ENCODE measurements around the gene OSGIN1.

DNA sequence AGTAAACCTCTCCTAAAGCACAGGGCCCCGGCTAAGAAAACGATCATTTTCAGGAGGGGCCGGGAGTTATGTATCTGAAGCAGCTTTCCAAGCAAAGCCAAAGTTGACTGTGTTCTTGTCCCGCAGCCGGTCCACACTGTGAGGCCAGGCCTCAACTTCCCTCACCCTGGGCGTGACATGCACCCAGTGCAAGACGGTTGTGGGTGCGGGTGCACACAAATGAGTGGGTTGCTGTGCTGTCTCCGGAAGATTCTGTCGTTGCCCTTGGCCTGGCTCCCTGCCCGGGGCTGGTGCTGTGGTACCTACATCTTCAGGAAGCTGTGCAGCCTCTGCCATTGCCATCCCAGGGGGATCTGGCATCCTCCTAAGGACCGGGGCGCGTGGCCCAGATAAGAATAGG lies 37.5 kb upstream of the OSGIN1 start:
- TF ChIP-seq POLR2A (IDR thresholded peaks at IDR 0.05; ENCODE audit: low read length) (no peak), GATA1 (IDR thresholded peaks at IDR 0.05; ENCODE audit: low read depth, low read length) (no peak)

Measured in erythroblast (primary cell).